CD4-positive, alpha-beta T cell (primary cell): ENCODE data around the gene DEFB114. TPM values are rescaled to one million over a fixed set of nuclear protein-coding genes. Genes with fewer than 3 reads are reported as not detected.

ENCODE experiments used
- ATAC-seq: fragments of 200-7000 bp; cut with Tn5 transposase; one replicate; pipeline ENCODE4 v1.10.0; 2022; ENCODE audit warnings: mild to moderate bottlenecking; ENCODE audit not compliant: poor library complexity
- CTCF ChIA-PET: fragments of 350-600 bp; sonication (Branson Sonifier 250); formaldehyde crosslinking; loops from one replicate; lab custom pipeline; 2021; ENCODE audit warnings: antibody characterized with exemption, inconsistent platforms; lab: Charles Lee
- POLR2A ChIA-PET: fragments of 350-600 bp; sonication (Branson Sonifier 250); formaldehyde crosslinking; loops from one replicate; lab custom pipeline; 2021; ENCODE audit warnings: antibody characterized with exemption, inconsistent platforms; lab: Charles Lee
- DNase-seq, 14 experiments: peaks; one replicate each; pipeline ENCODE4 v3.0.0-alpha.2; 2013 to 2020; ENCODE audit warnings: mixed read lengths in 2 of 14
- H3K27ac ChIP-seq, 2 donors: one replicate each; pipeline versions ENCODE4 v1.5.1 to v1.7.0; 2013; ENCODE audit warnings: low read length in 2 of 2, low read depth in 1 of 2, mild to moderate bottlenecking in 1 of 2
- H3K27me3 ChIP-seq, 2 experiments: 1 replicate in 1 of 2; 2 replicates in 1 of 2; pipeline versions ENCODE4 v1.6.1 to v1.7.0; 2013; ENCODE audit warnings: low read length in 2 of 2, control low read depth in 1 of 2, mild to moderate bottlenecking in 1 of 2, moderate library complexity in 1 of 2; ENCODE audit not compliant: insufficient read depth in 2 of 2, control insufficient read depth in 1 of 2
- H3K36me3 ChIP-seq: one replicate; pipeline ENCODE4 v1.6.1; 2013; ENCODE audit warnings: low read length, control low read depth; ENCODE audit not compliant: insufficient read depth
- H3K4me1 ChIP-seq: one replicate; pipeline ENCODE4 v1.6.1; 2013; ENCODE audit warnings: low read length, control low read depth; ENCODE audit not compliant: insufficient read depth
- H3K4me3 ChIP-seq: one replicate; pipeline ENCODE4 v1.5.1; 2013; ENCODE audit warnings: mild to moderate bottlenecking, low read length, moderate library complexity
- H3K9me3 ChIP-seq, 2 experiments: 1 replicate in 1 of 2; 2 replicates in 1 of 2; pipeline versions ENCODE4 v1.6.1 to v1.7.0; 2013; ENCODE audit warnings: low read length in 2 of 2, mild to moderate bottlenecking in 2 of 2, control low read depth in 1 of 2, moderate library complexity in 1 of 2; ENCODE audit not compliant: control insufficient read depth in 1 of 2, insufficient read depth in 1 of 2
- H3K27ac Mint-ChIP-seq: one replicate; pipeline ENCODE4 v1.8.0; 2020; ENCODE audit warnings: mixed read lengths
- H3K27me3 Mint-ChIP-seq: one replicate; pipeline ENCODE4 v1.8.0; 2021; ENCODE audit warnings: mixed read lengths
- H3K36me3 Mint-ChIP-seq: one replicate; pipeline ENCODE4 v1.8.0; 2021; ENCODE audit warnings: low read depth, mixed read lengths
- H3K4me1 Mint-ChIP-seq: one replicate; pipeline ENCODE4 v1.8.0; 2021; ENCODE audit warnings: low read depth, mixed read lengths
- H3K4me3 Mint-ChIP-seq: one replicate; pipeline ENCODE4 v1.8.0; 2020; ENCODE audit warnings: mild to moderate bottlenecking, mixed read lengths
- H3K9me3 Mint-ChIP-seq: one replicate; pipeline ENCODE4 v1.8.0; 2020; ENCODE audit warnings: mixed read lengths
- CTCF ChIP-seq: fragments of 200-600 bp; IDR thresholded peaks from one replicate; pipeline ENCODE4 v1.8.0; 2022; ENCODE audit warnings: antibody characterized with exemption, mild to moderate bottlenecking
- intact Hi-C, 2 experiments: fragments of 100-400 bp; cut with DNase I in 1 of 2; cut with micrococcal nuclease in 1 of 2; formaldehyde crosslinking; loops; one replicate each; pipeline versions ENCODE4 v1.15.1 to v1.9.0; 2023 to 2025; cut with DNase I, micrococcal nuclease
- total RNA-seq, 174 experiments: library from RNA in 2 of 174; stranded (reverse) in 2 of 174; gene quantifications; one replicate each; pipeline ENCODE4 v1.2.3 and lab custom pipeline; 2021 to 2026

Gene DEFB114
- total RNA-seq, 2 experiments from 2014 or later, result not detected

GRCh38 chr6:49995278-49995677 lies 31.3 kb upstream of the DEFB114 start:
- no peaks in the 10 kb centered on the region for H3K36me3 Mint-ChIP-seq
- no peak overlapping the region for H3K4me3 ChIP-seq
- H3K4me1 Mint-ChIP-seq, result no peaks in the 10 kb centered on the region
- ATAC-seq (no peak), DNase-seq (no peak)
- no peak for TF ChIP-seq CTCF
- no peak overlapping the region for H3K4me3 Mint-ChIP-seq
- no peaks in the 10 kb centered on the region for H3K36me3 ChIP-seq
- no peaks in the 10 kb centered on the region for H3K9me3 Mint-ChIP-seq
- POLR2A ChIA-PET, result no interaction called here
- no peaks in the 10 kb centered on the region for H3K27me3 ChIP-seq
- CTCF ChIA-PET, result no interaction called here
- H3K27me3 Mint-ChIP-seq, result no peaks in the 10 kb centered on the region
- peaks cover 0 to 4% of the 10 kb centered on the region in 2 experiments for H3K9me3 ChIP-seq
- no peak overlapping the region for H3K27ac Mint-ChIP-seq
- H3K4me1 ChIP-seq, result no peaks in the 10 kb centered on the region
- H3K27ac ChIP-seq, result no peak overlapping the region
- intact Hi-C loops, result no loop called here

- Mint-ChIP-seq H3K4me1 (no peaks in the 10 kb centered on the region), H3K4me3 (no peak overlapping the region), H3K27me3 (no peaks in the 10 kb centered on the region), H3K36me3 (no peaks in the 10 kb centered on the region), H3K27ac (no peak overlapping the region), H3K9me3 (peaks cover 4% of the 10 kb centered on the region)
- Histone ChIP-seq H3K27ac (no peak overlapping the region), H3K4me3 (no peak overlapping the region), H3K9me3 (peaks cover 0 to 4% of the 10 kb centered on the region in 2 experiments), H3K4me1 (no peaks in the 10 kb centered on the region), H3K27me3 (no peaks in the 10 kb centered on the region), H3K36me3 (no peaks in the 10 kb centered on the region)
- TF ChIP-seq CTCF, result no peak
- POLR2A ChIA-PET, result no interaction called here
- CTCF ChIA-PET, result no interaction called here
- DNase-seq, result no peak
- intact Hi-C loops, result no loop called here
- ATAC-seq, result no peak
Observed at GRCh38 chr6:49988900-49989299, 24.9 kb upstream of the DEFB114 start.

DNA sequence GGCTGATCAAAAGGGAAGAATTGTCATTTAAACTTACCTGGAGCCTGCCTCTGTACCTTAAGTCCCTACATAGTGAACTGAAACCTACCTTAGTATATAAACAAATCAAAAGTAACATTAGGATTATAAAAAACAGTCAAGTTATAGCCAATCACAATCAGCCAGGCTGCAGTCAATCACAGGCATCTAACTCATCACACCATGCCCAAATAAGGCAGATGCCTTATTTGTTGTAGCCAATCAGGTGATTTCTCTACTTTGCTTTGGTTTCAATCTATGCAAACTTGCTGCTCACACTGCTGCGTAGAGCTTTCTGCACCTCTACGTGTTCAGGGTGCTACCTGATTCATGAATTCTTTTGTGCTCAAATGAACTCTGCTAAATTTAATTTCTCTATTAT lies 23.8 kb upstream of the DEFB114 start:
- Mint-ChIP-seq H3K4me3 (no peak overlapping the region), H3K9me3 (peaks cover 4% of the 10 kb centered on the region), H3K27ac (no peak overlapping the region), H3K27me3 (no peaks in the 10 kb centered on the region), H3K4me1 (no peaks in the 10 kb centered on the region), H3K36me3 (no peaks in the 10 kb centered on the region)
- POLR2A ChIA-PET, result no interaction called here
- Histone ChIP-seq H3K4me3 (no peak overlapping the region), H3K27me3 (no peaks in the 10 kb centered on the region), H3K36me3 (no peaks in the 10 kb centered on the region), H3K9me3 (no peaks in the 10 kb centered on the region), H3K27ac (no peak overlapping the region), H3K4me1 (no peaks in the 10 kb centered on the region)
- CTCF ChIA-PET, result no interaction called here
- ATAC-seq, result no peak
- TF ChIP-seq CTCF, result no peak
- intact Hi-C loops, result no loop called here
- DNase-seq, result no peak
